NCI-H748 (cell line): ENCODE results near the gene ZNF208.
A peak's percentile ranks its signal among the peaks of the same experiment; 100 is the strongest.
"Not testable (repeated sequence)": the region's sequence is repeated elsewhere in the genome, so short reads cannot be mapped to it uniquely, and the experiment has no call there.

Experiments used
- DNase-seq: peaks from one replicate; lab custom pipeline; 2025; ENCODE audit not compliant: unreplicated experiment; lab: John Stamatoyannopoulos, UW

The ZNF208 gene

DNA sequence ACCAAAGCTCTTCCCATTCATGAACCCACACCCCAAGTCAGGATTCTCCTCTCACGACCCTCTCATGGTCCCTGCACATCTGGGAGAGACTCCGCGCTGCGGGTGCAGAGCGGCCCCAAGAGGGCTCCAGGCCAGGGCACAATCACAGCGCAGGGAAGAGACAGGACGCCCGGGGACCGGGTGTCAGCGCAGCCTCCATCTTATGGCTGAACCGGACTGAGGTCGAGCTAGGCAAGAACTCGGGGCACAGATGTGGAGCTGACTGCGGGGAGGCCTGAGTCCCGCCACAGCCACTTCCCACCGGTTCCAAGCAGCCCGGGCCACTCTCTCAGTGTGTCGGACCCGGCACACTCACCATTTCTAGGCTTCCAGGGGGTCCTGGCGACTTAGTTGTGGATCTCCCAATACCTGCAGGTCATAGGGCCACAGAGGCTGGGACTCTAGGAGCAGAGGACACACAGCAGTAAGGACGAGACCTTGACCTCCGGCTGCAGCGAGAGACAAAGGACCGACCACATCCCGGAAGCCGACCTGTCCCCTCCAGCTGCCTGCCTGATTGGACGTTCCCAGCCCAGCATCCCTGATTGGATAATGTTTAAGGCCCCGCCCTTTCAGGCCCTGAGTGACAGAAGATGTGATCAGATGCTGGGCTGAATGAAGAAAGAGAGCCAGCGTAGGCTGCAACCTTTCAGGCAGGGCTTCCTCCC, at the start of gene ZNF208:
Gene ZNF208 (minus strand): TSS at position 507 of the 707 bp plus-strand sequence. CDS start 149 bp downstream, at position 358.
- peak; percentile 27 for DNase-seq

DNA sequence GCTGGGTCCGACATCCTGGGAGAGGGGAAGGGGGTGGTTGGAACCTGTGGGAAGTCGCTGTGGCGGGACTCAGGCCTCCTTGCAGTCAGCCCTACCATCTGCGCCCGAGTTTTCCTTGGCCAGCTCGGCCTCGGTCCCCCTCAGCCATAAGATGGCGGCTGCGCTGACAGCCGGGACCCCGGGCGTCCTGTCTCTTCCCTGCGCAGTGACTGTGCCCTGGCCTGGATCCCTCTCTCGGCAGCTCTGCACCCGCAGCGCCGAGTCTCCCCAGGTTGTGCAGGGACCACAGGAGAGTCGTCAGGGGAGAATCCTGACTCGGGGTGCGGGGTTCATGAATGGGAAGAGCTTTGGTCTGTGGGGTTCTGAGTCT, 41.9 kb upstream of the ZNF208 start:
- DNase-seq, result peak; percentile 45

- DNase-seq, result not testable (repeated sequence)
Observed at GRCh38 chr19:22041151-22041550, 30.4 kb upstream of the ZNF208 start.

GRCh38 chr19:22030680-22031079, 19.9 kb upstream of the ZNF208 start:
- DNase-seq, result no peak

- no peak for DNase-seq
Observed at GRCh38 chr19:22026687-22027086, 15.9 kb upstream of the ZNF208 start.

GRCh38 chr19:22025539-22025938, 14.8 kb upstream of the ZNF208 start:
- DNase-seq, result not testable (repeated sequence)

DNA sequence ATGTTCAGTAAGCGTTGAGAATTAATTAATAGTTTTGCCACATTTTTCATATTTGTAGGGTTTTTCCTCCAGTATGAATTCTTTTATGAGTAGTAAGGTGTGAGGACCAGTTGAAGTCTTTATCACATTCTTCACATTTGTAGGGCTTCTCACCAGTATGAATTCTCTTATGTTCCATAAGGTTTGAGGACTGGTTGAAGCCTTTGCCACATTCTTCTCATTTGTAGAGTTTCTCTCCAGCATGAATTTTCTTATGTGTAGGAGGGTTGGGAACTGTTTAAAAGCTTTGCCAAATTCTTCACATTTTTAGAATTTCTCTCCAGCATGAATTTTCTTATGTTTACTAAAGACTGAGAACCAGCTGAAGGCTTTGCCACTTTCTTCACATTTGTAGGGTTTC, 40.3 kb downstream of the ZNF208 start:
- no peak for DNase-seq

DNA sequence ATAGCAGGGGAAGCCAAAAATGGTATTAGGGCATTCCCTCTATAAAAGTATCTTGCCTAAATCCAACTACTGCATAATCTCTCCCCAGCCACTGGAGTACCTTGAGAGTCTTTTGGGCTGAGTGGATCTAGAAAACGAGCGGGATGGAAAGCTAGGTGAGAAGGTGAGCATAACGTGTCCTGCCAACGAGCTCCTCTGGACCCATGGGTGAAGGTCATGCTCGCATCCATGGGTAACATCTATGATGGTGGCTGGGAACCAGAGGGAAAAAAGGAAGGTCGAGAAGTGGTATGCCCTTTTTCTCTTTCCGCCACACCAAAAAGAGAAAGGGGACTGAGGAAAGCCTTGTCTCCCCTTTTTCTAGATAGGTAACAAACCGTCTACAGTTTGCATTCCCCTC, 63.0 kb downstream of the ZNF208 start:
- DNase-seq, result peak; percentile 5

DNA sequence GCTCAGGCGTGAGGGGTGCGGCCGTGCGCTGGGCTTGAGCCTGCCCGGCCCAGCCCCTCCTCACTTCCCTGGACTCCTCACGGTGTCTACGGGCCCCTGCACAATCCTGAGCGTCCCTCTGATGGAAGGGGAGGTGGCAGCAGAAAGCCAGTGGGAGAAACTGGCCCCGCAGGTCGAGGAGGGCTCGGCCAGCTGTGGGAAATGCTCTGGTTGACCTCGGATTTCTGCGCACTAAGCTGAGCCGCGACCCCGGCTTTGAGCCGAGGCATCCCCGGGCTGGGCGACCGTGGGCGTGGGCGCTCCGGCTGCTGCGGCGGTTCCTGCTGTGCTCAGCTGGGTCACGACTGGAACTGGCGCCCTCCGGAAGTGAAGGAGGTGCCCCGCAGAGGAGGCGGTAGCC, 70.1 kb downstream of the ZNF208 start:
- DNase-seq, result peak; percentile 32

DNA sequence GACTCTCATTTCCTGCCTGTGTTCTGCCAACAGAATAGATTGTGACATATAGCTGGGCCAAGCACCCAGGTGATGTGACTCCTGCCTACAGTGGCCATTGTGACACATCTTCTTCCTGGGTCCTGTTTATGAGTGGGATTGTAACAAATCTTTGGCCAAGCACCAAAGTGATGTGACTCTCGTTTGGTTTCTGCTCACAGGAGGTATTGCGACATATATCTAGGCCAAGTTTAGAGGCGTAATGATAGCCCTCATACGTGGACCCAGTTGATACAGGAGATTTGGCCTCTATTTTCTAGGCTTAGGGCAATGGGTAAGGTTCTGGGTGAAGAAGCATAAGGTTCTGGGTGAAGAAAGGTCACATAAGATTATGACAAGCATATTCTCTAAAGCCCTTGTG, 76.2 kb downstream of the ZNF208 start:
- DNase-seq, result no peak

DNA sequence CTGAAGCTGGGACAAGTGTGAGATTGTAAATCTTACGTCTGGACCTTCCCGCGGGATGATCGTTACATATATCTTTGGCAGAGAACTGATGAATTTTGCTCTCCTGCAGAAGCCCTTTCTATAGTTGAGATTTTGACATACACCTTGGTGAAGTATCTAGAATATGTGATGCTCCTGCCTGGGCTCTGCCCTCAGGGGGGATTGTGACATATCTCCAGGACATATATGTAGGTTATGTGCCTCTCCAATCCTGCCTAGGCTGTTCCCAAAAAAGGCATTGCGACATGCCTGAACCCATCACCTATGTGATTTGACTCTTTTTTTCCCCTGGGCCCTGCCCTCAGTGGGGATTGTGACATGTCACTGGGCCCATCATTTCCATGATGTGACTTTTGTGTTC, 76.6 kb downstream of the ZNF208 start:
- DNase-seq, result no peak

DNA sequence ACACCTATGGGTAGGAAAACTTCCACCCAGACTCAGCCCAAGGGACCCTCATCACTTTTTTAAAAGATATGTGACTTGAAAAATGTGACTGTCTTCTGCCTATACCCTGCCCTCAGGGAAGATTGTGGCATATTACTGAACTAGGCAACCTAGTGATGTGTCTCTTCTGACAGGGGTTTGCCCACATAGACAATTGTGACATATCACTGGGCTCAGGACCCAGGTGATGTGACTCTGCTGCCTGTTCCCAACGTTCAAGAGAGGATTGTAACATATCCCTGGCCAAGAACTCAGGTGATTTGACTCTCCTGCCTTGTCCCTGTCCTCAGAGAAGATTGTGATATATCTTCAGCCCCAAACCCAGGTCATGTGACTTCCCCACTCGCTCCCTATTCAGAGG, 88.5 kb downstream of the ZNF208 start:
- no peak for DNase-seq

DNA sequence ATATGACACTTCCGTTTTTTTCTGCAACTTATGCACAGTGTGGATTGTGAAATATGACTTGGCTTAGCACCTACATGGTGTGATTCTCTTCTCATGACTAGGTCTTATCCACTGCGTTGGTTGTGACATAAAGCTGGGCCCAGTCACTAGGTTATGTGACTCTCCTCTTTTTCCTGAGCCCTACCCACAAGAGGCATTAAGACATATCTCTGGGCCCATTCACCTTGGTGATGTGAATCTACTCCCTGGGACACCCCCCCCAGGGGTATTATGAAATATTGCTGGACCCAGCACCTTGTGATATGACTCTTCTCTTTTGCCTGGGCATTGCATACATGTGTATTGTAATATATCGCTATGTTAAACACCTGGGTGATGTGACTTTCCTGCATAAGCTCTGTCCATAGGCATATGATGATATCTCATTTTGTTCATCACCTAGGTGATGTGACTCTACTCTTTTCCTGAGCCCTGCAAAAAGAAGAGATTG, 89.0 kb downstream of the ZNF208 start:
- no peak for DNase-seq

DNA sequence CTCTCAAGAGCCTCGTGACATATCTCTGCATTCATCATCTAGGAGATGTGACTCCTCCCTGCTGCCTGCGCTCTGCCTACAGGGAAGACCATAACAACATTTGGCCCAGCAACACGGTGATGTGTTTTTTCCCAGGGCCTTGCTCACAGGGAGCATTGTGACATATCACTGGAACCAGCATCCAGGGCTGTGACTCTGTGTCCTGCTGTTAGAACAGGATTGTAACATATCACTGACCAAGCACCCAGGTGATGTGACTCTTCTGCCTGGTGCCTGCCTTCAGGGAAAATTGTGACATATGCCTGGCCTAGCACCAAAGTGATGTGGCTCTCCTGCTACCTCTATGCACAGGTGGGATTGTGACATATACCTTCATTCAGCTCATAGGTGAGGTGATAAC, 95.3 kb downstream of the ZNF208 start:
- no peak for DNase-seq

DNA sequence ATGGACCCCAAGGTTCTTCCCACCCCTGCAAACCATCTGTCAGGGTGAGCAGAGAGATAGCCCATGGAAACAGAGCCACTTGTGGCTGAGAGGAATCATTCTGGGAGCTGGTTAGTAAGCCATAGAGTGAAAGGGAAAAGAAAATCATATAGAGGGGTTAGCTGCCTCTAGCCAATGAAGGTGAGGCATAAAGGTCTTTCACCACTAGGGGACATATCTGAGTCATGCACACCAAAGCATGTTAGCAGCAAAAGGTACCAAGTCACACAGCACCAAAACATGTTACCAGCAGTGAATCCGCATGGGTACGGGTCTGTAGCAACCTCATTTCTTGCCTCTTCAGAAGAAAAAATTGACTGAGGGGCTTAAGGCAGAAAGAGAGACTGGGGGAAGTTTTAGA, 98.1 kb downstream of the ZNF208 start:
- DNase-seq, result no peak

DNA sequence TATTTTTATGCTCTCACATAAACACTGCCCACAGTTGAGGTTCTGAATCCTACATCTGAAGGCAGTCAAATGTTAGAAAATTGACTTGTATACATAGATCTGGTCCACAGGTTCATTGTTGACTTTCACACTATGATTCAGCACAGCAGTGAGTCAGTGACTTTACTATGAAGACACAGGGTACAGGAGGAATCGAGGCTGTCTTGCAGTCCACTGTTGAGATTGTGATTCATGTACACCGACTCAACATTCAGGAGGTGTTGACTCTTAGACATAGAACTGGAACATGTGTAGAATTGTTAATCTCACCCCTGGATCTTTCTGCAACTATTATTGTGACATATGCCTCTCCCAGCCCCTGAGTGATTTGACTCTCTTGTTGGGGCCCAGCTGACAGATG, 100.4 kb downstream of the ZNF208 start:
- no peak for DNase-seq

DNA sequence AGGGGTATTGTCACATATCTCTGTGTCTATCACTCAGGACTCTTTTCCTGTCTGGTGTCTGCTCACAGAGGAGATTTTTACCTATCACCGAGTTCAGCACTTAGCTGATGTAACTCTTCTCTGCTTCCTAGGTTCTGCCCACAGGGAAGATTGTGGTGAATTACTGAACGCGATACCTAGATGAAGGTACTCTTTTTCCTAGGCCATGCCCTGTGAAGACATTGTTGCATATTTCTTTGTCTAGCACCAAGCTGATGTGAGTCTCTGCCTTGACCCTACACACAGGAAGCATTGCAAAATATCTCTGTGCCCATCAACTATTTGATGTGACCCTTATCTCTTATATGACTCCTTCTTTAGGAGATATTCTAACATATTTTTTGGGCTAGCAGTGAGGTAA, 102.7 kb downstream of the ZNF208 start:
- DNase-seq, result no peak

- no peak for DNase-seq
Observed at GRCh38 chr19:21907516-21907915, 103.2 kb downstream of the ZNF208 start.

DNA sequence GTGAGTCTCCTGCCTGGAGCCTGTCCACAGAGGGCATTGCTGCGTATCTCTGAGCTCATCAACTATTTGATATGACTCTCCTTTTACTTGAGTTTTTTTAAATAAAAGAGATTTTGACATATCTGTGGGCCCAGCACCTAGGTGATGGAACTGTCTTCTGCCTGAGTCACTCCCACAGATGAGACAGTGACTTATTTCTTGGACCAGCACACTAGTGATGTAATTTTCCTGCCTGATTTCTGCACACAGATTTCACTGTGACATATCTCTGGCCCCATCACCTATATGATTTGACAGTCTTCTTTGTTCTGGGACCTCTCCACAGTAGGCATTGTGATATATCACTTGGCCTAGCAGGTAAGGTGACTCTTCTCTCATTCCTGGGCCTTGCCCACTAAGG, 108.2 kb downstream of the ZNF208 start:
- no peak for DNase-seq

GRCh38 chr19:21901861-21902260, 108.9 kb downstream of the ZNF208 start:
- no peak for DNase-seq

DNA sequence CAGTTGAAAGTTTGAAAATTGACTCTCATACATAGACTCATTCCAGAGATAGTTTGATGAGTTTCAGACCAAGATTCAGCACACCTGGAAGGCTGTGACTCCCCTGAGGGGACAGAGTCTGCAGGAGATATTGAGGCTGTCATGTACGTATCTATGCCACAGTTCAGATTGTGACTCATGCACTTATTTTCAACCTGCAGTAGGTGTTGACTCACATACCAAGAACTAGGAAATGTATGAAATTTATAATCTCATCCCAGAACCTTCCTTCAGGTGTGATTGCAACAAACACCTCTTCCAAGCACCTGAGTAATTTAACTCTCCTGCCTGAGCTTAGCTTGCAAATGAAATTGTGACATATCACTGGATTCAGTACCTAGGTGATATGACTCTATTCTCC, 110.3 kb downstream of the ZNF208 start:
- no peak for DNase-seq

DNA sequence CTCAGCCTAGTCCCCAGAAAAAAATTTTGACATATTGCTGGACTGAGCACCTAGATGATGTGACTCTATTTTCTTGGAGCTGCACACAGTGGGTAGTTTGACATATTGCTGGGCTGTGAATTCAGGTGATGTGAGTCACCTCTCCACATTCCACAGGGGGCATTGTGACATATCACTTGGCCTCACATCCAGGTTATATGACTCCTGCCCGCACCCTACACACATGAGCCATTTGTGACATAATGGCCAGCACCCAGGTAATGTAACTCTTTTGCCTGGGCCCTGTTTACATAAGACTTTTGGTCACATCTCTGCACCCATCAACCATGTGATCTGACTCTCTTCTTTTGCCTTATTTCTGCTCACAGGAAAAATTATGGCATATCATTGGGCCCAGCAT, 119.7 kb downstream of the ZNF208 start:
- DNase-seq, result no peak

- peak; percentile 11 for DNase-seq
Observed at GRCh38 chr19:21890017-21890416, 120.7 kb downstream of the ZNF208 start.
